CD14-positive monocyte (primary cell): Measurements from ENCODE around the gene MEIS2. TPM values are rescaled to one million over a fixed set of nuclear protein-coding genes. Genes with fewer than 3 reads are reported as not detected.

Experiments used
- DNase-seq, 3 donors: peaks; one replicate each; pipeline ENCODE4 v3.0.0-alpha.2; 2011 to 2022
- H2AFZ ChIP-seq: 2 replicates; pipeline ENCODE4 v1.6.0; 2012; ENCODE audit warnings: mild to moderate bottlenecking, low read depth, low read length, inconsistent platforms; ENCODE audit not compliant: insufficient read depth, poor library complexity, severe bottlenecking
- H3K27ac ChIP-seq, 2 donors: 1 replicate in 1 of 2; 2 replicates in 1 of 2; pipeline ENCODE4 v1.5.1; 2012 to 2013; ENCODE audit warnings: low read length in 2 of 2, control low read depth in 1 of 2, inconsistent platforms in 1 of 2, low read depth in 1 of 2, mild to moderate bottlenecking in 1 of 2
- H3K27me3 ChIP-seq, 2 donors: one replicate each; pipeline versions ENCODE4 v1.6.0 to v1.6.1; 2011 to 2013; ENCODE audit warnings: low read length in 2 of 2; ENCODE audit not compliant: control insufficient read depth in 2 of 2, insufficient read depth in 2 of 2
- H3K36me3 ChIP-seq, 2 donors: replicated peaks in 1 of 2; 1 replicate in 1 of 2; 2 replicates in 1 of 2; pipeline versions ENCODE4 v1.5.1 to v1.6.1; 2012 to 2013; ENCODE audit warnings: low read length in 2 of 2, control low read depth in 1 of 2, inconsistent platforms in 1 of 2, mild to moderate bottlenecking in 1 of 2; ENCODE audit not compliant: insufficient read depth in 2 of 2, control insufficient read depth in 1 of 2
- H3K4me1 ChIP-seq, 2 donors: 1 replicate in 1 of 2; 2 replicates in 1 of 2; pipeline versions ENCODE4 v1.5.1 to v1.6.1; 2012 to 2013; ENCODE audit warnings: low read length in 2 of 2, control low read depth in 1 of 2, inconsistent platforms in 1 of 2, mild to moderate bottlenecking in 1 of 2, moderate library complexity in 1 of 2; ENCODE audit not compliant: insufficient read depth in 2 of 2, control insufficient read depth in 1 of 2
- H3K4me2 ChIP-seq: replicated peaks from 2 replicates; pipeline ENCODE3; 2012; ENCODE audit warnings: low read length, moderate library complexity, mild to moderate bottlenecking; ENCODE audit not compliant: poor library complexity, severe bottlenecking; ENCODE audit errors: extremely low read depth
- H3K4me3 ChIP-seq, 3 experiments: fragments of 200-600 bp in 1 of 3; sonication (generic) in 1 of 3; replicated peaks in 1 of 3; 1 replicate in 2 of 3; 2 replicates in 1 of 3; pipeline ENCODE4 v1.5.1; 2011 to 2013; ENCODE audit warnings: low read length in 3 of 3, mild to moderate bottlenecking in 3 of 3, control low read depth in 2 of 3, low read depth in 2 of 3, inconsistent platforms in 1 of 3, moderate library complexity in 1 of 3
- H3K79me2 ChIP-seq: 2 replicates; pipeline ENCODE4 v1.6.0; 2012; ENCODE audit warnings: mild to moderate bottlenecking, control low read depth, inconsistent platforms, low read length, moderate library complexity; ENCODE audit not compliant: insufficient read depth
- H3K9ac ChIP-seq: 2 replicates; pipeline ENCODE4 v1.6.0; 2017; ENCODE audit warnings: low read length, mild to moderate bottlenecking; ENCODE audit not compliant: insufficient read depth, poor library complexity, severe bottlenecking
- H3K9me3 ChIP-seq, 2 donors: replicated peaks in 1 of 2; 1 replicate in 1 of 2; 2 replicates in 1 of 2; pipeline versions ENCODE4 v1.5.1 to v1.6.1; 2012 to 2013; ENCODE audit warnings: low read length in 2 of 2, control low read depth in 1 of 2; ENCODE audit not compliant: control insufficient read depth in 1 of 2, insufficient read depth in 1 of 2
- H4K20me1 ChIP-seq: 2 replicates; pipeline ENCODE4 v1.6.0; 2012; ENCODE audit warnings: mild to moderate bottlenecking, low read length, control low read depth, moderate library complexity; ENCODE audit not compliant: insufficient read depth
- H3K27ac Mint-ChIP-seq, 7 donors: one replicate each; pipeline ENCODE4 v1.8.0; 2020; ENCODE audit warnings: mild to moderate bottlenecking in 7 of 7, mixed read lengths in 7 of 7, moderate library complexity in 6 of 7, inconsistent platforms in 2 of 7
- H3K27me3 Mint-ChIP-seq, 3 donors: one replicate each; pipeline ENCODE4 v1.8.0; 2021 to 2022; ENCODE audit warnings: low read depth in 3 of 3, mild to moderate bottlenecking in 3 of 3, mixed read lengths in 3 of 3, moderate library complexity in 3 of 3, inconsistent platforms in 1 of 3
- H3K36me3 Mint-ChIP-seq, 2 donors: one replicate each; pipeline ENCODE4 v1.8.0; 2020; ENCODE audit warnings: mixed read lengths in 2 of 2, inconsistent platforms in 1 of 2, mild to moderate bottlenecking in 1 of 2
- H3K4me1 Mint-ChIP-seq: one replicate; pipeline ENCODE4 v1.8.0; 2020; ENCODE audit warnings: mild to moderate bottlenecking, mixed read lengths
- H3K4me3 Mint-ChIP-seq, 2 donors: one replicate each; pipeline ENCODE4 v1.8.0; 2020; ENCODE audit warnings: mild to moderate bottlenecking in 2 of 2, mixed read lengths in 2 of 2, moderate library complexity in 1 of 2
- H3K9me3 Mint-ChIP-seq, 7 donors: one replicate each; pipeline ENCODE4 v1.8.0; 2020 to 2022; ENCODE audit warnings: mixed read lengths in 7 of 7, mild to moderate bottlenecking in 6 of 7, moderate library complexity in 6 of 7, inconsistent platforms in 2 of 7
- CTCF ChIP-seq: fragments of 200-600 bp; IDR thresholded peaks from one replicate; pipeline ENCODE4 v1.8.0; 2022; ENCODE audit warnings: antibody characterized with exemption, mild to moderate bottlenecking
- WGBS: methylation state at CpG from one replicate; pipeline ENCODE4 v1.1.5; 2013; ENCODE audit warnings: missing lambda C conversion rate; ENCODE audit not compliant: insufficient coverage; 5-methylcytosine and 5-hydroxymethylcytosine counted together
- intact Hi-C, 2 donors: fragments of 100-400 bp; cut with micrococcal nuclease; formaldehyde crosslinking; loops; one replicate each; pipeline versions ENCODE4 v1.15.0 to v1.15.1; 2023
- polyA plus RNA-seq, 3 donors: library from polyadenylated mRNA; depleted of rRNA in 1 of 3; unstranded in 2 of 3; stranded (reverse) in 1 of 3; fragments of 300-500 nt in 2 of 3; fragments of >200 nt in 1 of 3; fragmentation: Illumina TruSeq in 2 of 3; gene quantifications; 1 replicate in 2 of 3; 2 replicates in 1 of 3; pipeline ENCODE4 v1.2.3, GENCODE V29; 2012 to 2021

The MEIS2 gene
- polyA plus RNA-seq, 3 donors: not detected

- H4K20me1 ChIP-seq: no peaks in the 10 kb centered on the region
- H2AFZ ChIP-seq: no peak overlapping the region
- H3K4me1 Mint-ChIP-seq: no peaks in the 10 kb centered on the region
- intact Hi-C loops: no loop called here
- H3K27me3 ChIP-seq: no peaks in the 10 kb centered on the region
- no peaks in the 10 kb centered on the region for H3K4me1 ChIP-seq
- no peak overlapping the region for H3K27ac Mint-ChIP-seq
- H3K9ac ChIP-seq: no peak overlapping the region
- no peak overlapping the region for H3K27ac ChIP-seq
- H3K36me3 Mint-ChIP-seq: no peaks in the 10 kb centered on the region
- peaks cover 0 to 2% (median 0%) of the 10 kb centered on the region in 3 donors for H3K27me3 Mint-ChIP-seq
- H3K36me3 ChIP-seq: no peaks in the 10 kb centered on the region
- no peak overlapping the region for H3K4me2 ChIP-seq
- TF ChIP-seq CTCF: no peak
- WGBS: no CpG with 5 or more reads among the region's 1 CpG
- DNase-seq: no peak
- peaks cover 0 to 11% of the 10 kb centered on the region in 2 donors for H3K9me3 ChIP-seq
- no peak overlapping the region for H3K4me3 Mint-ChIP-seq
- H3K4me3 ChIP-seq: no peak overlapping the region
- no peaks in the 10 kb centered on the region for H3K79me2 ChIP-seq
- H3K9me3 Mint-ChIP-seq: peaks cover 0 to 11% (median 5%) of the 10 kb centered on the region in 7 donors
These were observed 91.1 kb downstream of the MEIS2 start for GRCh38 chr15:37009288-37009687.

GRCh38 chr15:37008205-37008604 is 92.1 kb downstream of the MEIS2 start:
- H3K4me3 Mint-ChIP-seq: no peak overlapping the region
- H3K36me3 Mint-ChIP-seq: no peaks in the 10 kb centered on the region
- no CpG with 5 or more reads among the region's 3 CpGs for WGBS

More at GRCh38 chr15:37008205-37008604, 92.1 kb downstream of the MEIS2 start:
- DNase-seq: no peak
- no peak overlapping the region for H3K9ac ChIP-seq
- no peak overlapping the region for H3K4me2 ChIP-seq
- Mint-ChIP-seq H3K27me3 (peaks cover 0 to 2% (median 0%) of the 10 kb centered on the region in 3 donors), H3K27ac (no peak overlapping the region), H3K4me1 (no peaks in the 10 kb centered on the region), H3K9me3 (peaks cover 0 to 12% (median 7%) of the 10 kb centered on the region in 7 donors)
- no peaks in the 10 kb centered on the region for H3K36me3 ChIP-seq
- H3K79me2 ChIP-seq: no peaks in the 10 kb centered on the region
- H2AFZ ChIP-seq: no peak overlapping the region
- H3K9me3 ChIP-seq: peaks cover 0 to 11% of the 10 kb centered on the region in 2 donors
- no peak for TF ChIP-seq CTCF
- H3K27me3 ChIP-seq: no peaks in the 10 kb centered on the region
- no peaks in the 10 kb centered on the region for H4K20me1 ChIP-seq
- no peaks in the 10 kb centered on the region for H3K4me1 ChIP-seq
- no peak overlapping the region for H3K4me3 ChIP-seq
- intact Hi-C loops: no loop called here
- H3K27ac ChIP-seq: no peak overlapping the region
